HepG2 (cell line): ENCODE results near the gene PACS2. TPM values are rescaled to one million over a fixed set of nuclear protein-coding genes. Genes with fewer than 3 reads are reported as not detected.
A peak's percentile ranks its signal among the peaks of the same experiment; 100 is the strongest.

Source experiments
- AGO1 ChIP-seq: fragments of 200-400 bp; formaldehyde crosslinking; IDR thresholded peaks from 2 replicates; pipeline ENCODE4 v1.6.1; 2017; ENCODE audit warnings: mild to moderate bottlenecking, low read depth, low read length, moderate library complexity; ENCODE audit not compliant: poor library complexity, severe bottlenecking
- BORCS8-MEF2B ChIP-seq: sonication (generic); formaldehyde crosslinking; IDR thresholded peaks from 2 replicates; pipeline ENCODE4 v1.8.0; 2022; ENCODE audit warnings: mild to moderate bottlenecking, missing genetic modification reagents
- EED ChIP-seq: sonication (generic); formaldehyde crosslinking; IDR thresholded peaks from 2 replicates; pipeline ENCODE4 v1.5.0; 2020; ENCODE audit warnings: mild to moderate bottlenecking, missing genetic modification reagents
- ETV6 ChIP-seq: sonication (generic); formaldehyde crosslinking; conservative IDR thresholded peaks from 2 replicates; pipeline ENCODE4 v1.4.0; 2020; ENCODE audit warnings: missing genetic modification reagents
- GABPB1 ChIP-seq: IDR thresholded peaks from 2 replicates; pipeline ENCODE4 v1.6.1; 2016; ENCODE audit warnings: mild to moderate bottlenecking, missing genetic modification reagents, moderate library complexity, missing compliant biosample characterization
- GTF2F1 ChIP-seq: fragments of 150-350 bp; IDR thresholded peaks from 2 replicates; pipeline ENCODE4 v1.6.1; 2014; ENCODE audit warnings: low read length
- RXRB ChIP-seq: IDR thresholded peaks from 2 replicates; pipeline ENCODE4 v1.6.1; 2016; ENCODE audit warnings: borderline replicate concordance, missing genetic modification reagents, missing compliant biosample characterization
- TBX2 ChIP-seq: sonication (generic); formaldehyde crosslinking; IDR thresholded peaks from 2 replicates; pipeline ENCODE4 v1.5.0; 2020; ENCODE audit warnings: missing genetic modification reagents, mild to moderate bottlenecking, borderline replicate concordance
- TEAD2 ChIP-seq: sonication (generic); formaldehyde crosslinking; IDR thresholded peaks from 2 replicates; pipeline ENCODE4 v1.9.0; 2021; ENCODE audit warnings: missing genetic modification reagents
- TP53 ChIP-seq: sonication (generic); formaldehyde crosslinking; conservative IDR thresholded peaks from 2 replicates; pipeline ENCODE4 v1.4.0; 2020; ENCODE audit warnings: missing genetic modification reagents
- ZFP36L1 ChIP-seq: sonication (generic); formaldehyde crosslinking; IDR thresholded peaks from 2 replicates; pipeline ENCODE4 v1.8.0; 2022; ENCODE audit warnings: mild to moderate bottlenecking, missing genetic modification reagents, moderate library complexity
- ZNF460 ChIP-seq: sonication (generic); formaldehyde crosslinking; IDR thresholded peaks from 2 replicates; pipeline ENCODE4 v1.5.1; 2020; ENCODE audit warnings: missing genetic modification reagents, mild to moderate bottlenecking, borderline replicate concordance
- ZNF484 ChIP-seq: sonication (generic); formaldehyde crosslinking; IDR thresholded peaks from 2 replicates; pipeline ENCODE4 v1.5.1; 2020; ENCODE audit warnings: mild to moderate bottlenecking, low read depth, missing genetic modification reagents, borderline replicate concordance
- ZNF543 ChIP-seq: sonication (generic); formaldehyde crosslinking; IDR thresholded peaks from 2 replicates; pipeline ENCODE4 v1.4.0; 2020; ENCODE audit warnings: mild to moderate bottlenecking, missing genetic modification reagents
- ZNF598 ChIP-seq: sonication (generic); formaldehyde crosslinking; IDR thresholded peaks from 2 replicates; pipeline ENCODE4 v1.5.1; 2020; ENCODE audit warnings: mild to moderate bottlenecking, missing genetic modification reagents, borderline replicate concordance
- ZNF644 ChIP-seq: IDR thresholded peaks from 2 replicates; pipeline ENCODE4 v1.6.1; 2016; ENCODE audit warnings: low read depth
- polyA plus RNA-seq, 8 experiments: library from polyadenylated mRNA; depleted of rRNA in 3 of 8; stranded (reverse) in 7 of 8; unstranded in 1 of 8; fragments of >200 nt; fragmentation: Illumina TruSeq in 4 of 8; extraction: Trizol in 4 of 8; gene quantifications; 2 replicates each; pipeline versions ENCODE4 v1.2.1 to v1.2.3, GENCODE V29; 2011 to 2016; ENCODE audit warnings: low read depth in 4 of 8, missing spikeins in 1 of 8, mixed read lengths in 1 of 8; ENCODE audit not compliant: insufficient read depth in 1 of 8
- total RNA-seq, 5 experiments: library from RNA; depleted of rRNA; stranded (reverse); fragments of >200 nt; fragmentation: Illumina TruSeq; extraction: Trizol; gene quantifications; 2 replicates each; pipeline ENCODE4 v1.2.3, GENCODE V29; 2016; ENCODE audit warnings: low read depth in 1 of 5
- TF ChIP-seq, protein P1 (sequence below): sonication (generic); formaldehyde crosslinking; IDR thresholded peaks from 2 replicates; pipeline ENCODE4 v1.5.1; 2020; ENCODE audit warnings: mild to moderate bottlenecking, missing genetic modification reagents, moderate library complexity
- TF ChIP-seq, protein P2 (sequence below): IDR thresholded peaks from 2 replicates; pipeline ENCODE4 v1.6.1; 2016; ENCODE audit warnings: low read depth, missing genetic modification reagents, missing compliant biosample characterization

PACS2 gene
- total and polyA plus RNA-seq, 2 of the 13 experiments (the other 11 are each of a cell fraction or from before 2014, with no cell fraction given), result 23.6 to 27.6 TPM

GRCh38 chr14:105411017-105411941 is 96.7 kb downstream of the PACS2 start (continued):
- 0 out of 2 replicates have a peak, but pooled peaks have one; percentile 7 for TF ChIP-seq TBX2 (CRISPR knock-in tag)
- TF ChIP-seq ETV6 (CRISPR knock-in tag), result no peak
- TF ChIP-seq ZNF598 (CRISPR knock-in tag), result no peak
- TF ChIP-seq, protein P1, sequence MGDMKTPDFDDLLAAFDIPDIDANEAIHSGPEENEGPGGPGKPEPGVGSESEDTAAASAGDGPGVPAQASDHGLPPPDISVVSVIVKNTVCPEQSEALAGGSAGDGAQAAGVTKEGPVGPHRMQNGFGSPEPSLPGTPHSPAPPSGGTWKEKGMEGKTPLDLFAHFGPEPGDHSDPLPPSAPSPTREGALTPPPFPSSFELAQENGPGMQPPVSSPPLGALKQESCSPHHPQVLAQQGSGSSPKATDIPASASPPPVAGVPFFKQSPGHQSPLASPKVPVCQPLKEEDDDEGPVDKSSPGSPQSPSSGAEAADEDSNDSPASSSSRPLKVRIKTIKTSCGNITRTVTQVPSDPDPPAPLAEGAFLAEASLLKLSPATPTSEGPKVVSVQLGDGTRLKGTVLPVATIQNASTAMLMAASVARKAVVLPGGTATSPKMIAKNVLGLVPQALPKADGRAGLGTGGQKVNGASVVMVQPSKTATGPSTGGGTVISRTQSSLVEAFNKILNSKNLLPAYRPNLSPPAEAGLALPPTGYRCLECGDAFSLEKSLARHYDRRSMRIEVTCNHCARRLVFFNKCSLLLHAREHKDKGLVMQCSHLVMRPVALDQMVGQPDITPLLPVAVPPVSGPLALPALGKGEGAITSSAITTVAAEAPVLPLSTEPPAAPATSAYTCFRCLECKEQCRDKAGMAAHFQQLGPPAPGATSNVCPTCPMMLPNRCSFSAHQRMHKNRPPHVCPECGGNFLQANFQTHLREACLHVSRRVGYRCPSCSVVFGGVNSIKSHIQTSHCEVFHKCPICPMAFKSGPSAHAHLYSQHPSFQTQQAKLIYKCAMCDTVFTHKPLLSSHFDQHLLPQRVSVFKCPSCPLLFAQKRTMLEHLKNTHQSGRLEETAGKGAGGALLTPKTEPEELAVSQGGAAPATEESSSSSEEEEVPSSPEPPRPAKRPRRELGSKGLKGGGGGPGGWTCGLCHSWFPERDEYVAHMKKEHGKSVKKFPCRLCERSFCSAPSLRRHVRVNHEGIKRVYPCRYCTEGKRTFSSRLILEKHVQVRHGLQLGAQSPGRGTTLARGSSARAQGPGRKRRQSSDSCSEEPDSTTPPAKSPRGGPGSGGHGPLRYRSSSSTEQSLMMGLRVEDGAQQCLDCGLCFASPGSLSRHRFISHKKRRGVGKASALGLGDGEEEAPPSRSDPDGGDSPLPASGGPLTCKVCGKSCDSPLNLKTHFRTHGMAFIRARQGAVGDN, result peak; percentile 74
- TF ChIP-seq, protein P2, sequence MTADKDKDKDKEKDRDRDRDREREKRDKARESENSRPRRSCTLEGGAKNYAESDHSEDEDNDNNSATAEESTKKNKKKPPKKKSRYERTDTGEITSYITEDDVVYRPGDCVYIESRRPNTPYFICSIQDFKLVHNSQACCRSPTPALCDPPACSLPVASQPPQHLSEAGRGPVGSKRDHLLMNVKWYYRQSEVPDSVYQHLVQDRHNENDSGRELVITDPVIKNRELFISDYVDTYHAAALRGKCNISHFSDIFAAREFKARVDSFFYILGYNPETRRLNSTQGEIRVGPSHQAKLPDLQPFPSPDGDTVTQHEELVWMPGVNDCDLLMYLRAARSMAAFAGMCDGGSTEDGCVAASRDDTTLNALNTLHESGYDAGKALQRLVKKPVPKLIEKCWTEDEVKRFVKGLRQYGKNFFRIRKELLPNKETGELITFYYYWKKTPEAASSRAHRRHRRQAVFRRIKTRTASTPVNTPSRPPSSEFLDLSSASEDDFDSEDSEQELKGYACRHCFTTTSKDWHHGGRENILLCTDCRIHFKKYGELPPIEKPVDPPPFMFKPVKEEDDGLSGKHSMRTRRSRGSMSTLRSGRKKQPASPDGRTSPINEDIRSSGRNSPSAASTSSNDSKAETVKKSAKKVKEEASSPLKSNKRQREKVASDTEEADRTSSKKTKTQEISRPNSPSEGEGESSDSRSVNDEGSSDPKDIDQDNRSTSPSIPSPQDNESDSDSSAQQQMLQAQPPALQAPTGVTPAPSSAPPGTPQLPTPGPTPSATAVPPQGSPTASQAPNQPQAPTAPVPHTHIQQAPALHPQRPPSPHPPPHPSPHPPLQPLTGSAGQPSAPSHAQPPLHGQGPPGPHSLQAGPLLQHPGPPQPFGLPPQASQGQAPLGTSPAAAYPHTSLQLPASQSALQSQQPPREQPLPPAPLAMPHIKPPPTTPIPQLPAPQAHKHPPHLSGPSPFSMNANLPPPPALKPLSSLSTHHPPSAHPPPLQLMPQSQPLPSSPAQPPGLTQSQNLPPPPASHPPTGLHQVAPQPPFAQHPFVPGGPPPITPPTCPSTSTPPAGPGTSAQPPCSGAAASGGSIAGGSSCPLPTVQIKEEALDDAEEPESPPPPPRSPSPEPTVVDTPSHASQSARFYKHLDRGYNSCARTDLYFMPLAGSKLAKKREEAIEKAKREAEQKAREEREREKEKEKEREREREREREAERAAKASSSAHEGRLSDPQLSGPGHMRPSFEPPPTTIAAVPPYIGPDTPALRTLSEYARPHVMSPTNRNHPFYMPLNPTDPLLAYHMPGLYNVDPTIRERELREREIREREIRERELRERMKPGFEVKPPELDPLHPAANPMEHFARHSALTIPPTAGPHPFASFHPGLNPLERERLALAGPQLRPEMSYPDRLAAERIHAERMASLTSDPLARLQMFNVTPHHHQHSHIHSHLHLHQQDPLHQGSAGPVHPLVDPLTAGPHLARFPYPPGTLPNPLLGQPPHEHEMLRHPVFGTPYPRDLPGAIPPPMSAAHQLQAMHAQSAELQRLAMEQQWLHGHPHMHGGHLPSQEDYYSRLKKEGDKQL, result no peak
- TF ChIP-seq ZFP36L1 (CRISPR knock-in tag), result no peak
- TF ChIP-seq BORCS8-MEF2B (CRISPR knock-in tag), result peak; percentile 12; the same call in 1 of the 2 replicates
- TF ChIP-seq GABPB1 (CRISPR knock-in tag), result peak; percentile 5; the same call in 1 of the 2 replicates
- TF ChIP-seq RXRB (CRISPR knock-in tag), result no peak
- no peak for TF ChIP-seq ZNF484 (CRISPR knock-in tag)
- TF ChIP-seq ZNF460 (CRISPR knock-in tag), result no peak
- TF ChIP-seq ZNF644 (CRISPR knock-in tag), result no peak
- peak; percentile 26 for TF ChIP-seq AGO1
- no peak for TF ChIP-seq GTF2F1
- no peak for TF ChIP-seq TP53
- no peak for TF ChIP-seq TEAD2 (CRISPR knock-in tag)
- no peak for TF ChIP-seq EED (CRISPR knock-in tag)
- TF ChIP-seq ZNF543, result 0 out of 2 replicates have a peak, but pooled peaks have one; percentile 28
